MCF 10A (cell line): ENCODE data around the gene CECR2. TPM values are rescaled to one million over a fixed set of nuclear protein-coding genes. Genes with fewer than 3 reads are reported as not detected.

Experiments
- BruUV-seq: library from RNA; stranded (reverse); fragments of 400-500 nt; replicated peaks from 2 replicates; lab custom pipeline; 2021; lab: Mats Ljungman, UMichigan
- CTCF ChIA-PET: fragments of 300-600 bp; sonication (Branson Sonifier 250); formaldehyde crosslinking; extraction: SDS; loops from one replicate; lab custom pipeline; 2021; ENCODE audit warnings: antibody characterized with exemption, inconsistent platforms; lab: Yijun Ruan, JAX
- POLR2A ChIA-PET: fragments of 300-600, 350-650 bp; sonication (Branson Sonifier 250); formaldehyde crosslinking; extraction: SDS; loops from one replicate; lab custom pipeline; 2020; ENCODE audit warnings: antibody characterized with exemption, inconsistent platforms; lab: Yijun Ruan, JAX
- DNase-seq: peaks from one replicate; pipeline ENCODE4 v3.0.0-alpha.2; 2018; ENCODE audit not compliant: unreplicated experiment
- H3K27ac Mint-ChIP-seq: one replicate; pipeline ENCODE4 v1.8.0; 2022; ENCODE audit warnings: mild to moderate bottlenecking, low read depth, mixed read lengths; ENCODE audit not compliant: unreplicated experiment
- H3K27me3 Mint-ChIP-seq: one replicate; pipeline ENCODE4 v1.8.0; 2022; ENCODE audit warnings: mixed read lengths; ENCODE audit not compliant: insufficient read depth, unreplicated experiment
- H3K36me3 Mint-ChIP-seq: one replicate; pipeline ENCODE4 v1.8.0; 2022; ENCODE audit warnings: mild to moderate bottlenecking, moderate library complexity, mixed read lengths; ENCODE audit not compliant: insufficient read depth, unreplicated experiment
- H3K4me1 Mint-ChIP-seq: one replicate; pipeline ENCODE4 v1.8.0; 2022; ENCODE audit warnings: mixed read lengths; ENCODE audit not compliant: insufficient read depth, unreplicated experiment
- H3K4me3 Mint-ChIP-seq: one replicate; pipeline ENCODE4 v1.8.0; 2022; ENCODE audit warnings: mild to moderate bottlenecking, moderate library complexity, mixed read lengths; ENCODE audit not compliant: unreplicated experiment
- H3K9me3 Mint-ChIP-seq: one replicate; pipeline ENCODE4 v1.8.0; 2022; ENCODE audit warnings: mixed read lengths; ENCODE audit not compliant: unreplicated experiment
- CTCF ChIP-seq: fragments of 200-600 bp; IDR thresholded peaks from one replicate; pipeline ENCODE4 v1.8.0; 2022; ENCODE audit warnings: antibody characterized with exemption, mild to moderate bottlenecking; ENCODE audit not compliant: unreplicated experiment
- intact Hi-C: fragments of 100-400 bp; cut with micrococcal nuclease; formaldehyde crosslinking; loops from 2 replicates; pipeline ENCODE4 v1.14.1; 2022
- total RNA-seq: library from RNA; stranded (reverse); gene quantifications from 2 replicates; pipeline ENCODE4 v1.2.3, GENCODE V29; 2022

CECR2 gene
- total RNA-seq, 1 experiment from 2014 or later = not detected

GRCh38 chr22:17411213-17411612 lies 42.0 kb downstream of the CECR2 start:
- H3K27ac Mint-ChIP-seq = no peak overlapping the region
- no peaks in the 10 kb centered on the region for H3K27me3 Mint-ChIP-seq
- no TSS peak for BruUV-seq
- POLR2A ChIA-PET = no interaction called here
- CTCF ChIA-PET = interaction anchor here (0.6 kb wide), 1 partner anchor 197 kb away, joined by 5 read pairs; no protein-coding TSS in a partner anchor
- intact Hi-C loops = no loop called here
- H3K36me3 Mint-ChIP-seq = no peaks in the 10 kb centered on the region
- no peak for TF ChIP-seq CTCF
- no peak overlapping the region for H3K4me3 Mint-ChIP-seq
- H3K4me1 Mint-ChIP-seq = no peaks in the 10 kb centered on the region
- no peaks in the 10 kb centered on the region for H3K9me3 Mint-ChIP-seq
- no peak for DNase-seq

GRCh38 chr22:17412232-17412631 lies 43.0 kb downstream of the CECR2 start:
- Mint-ChIP-seq H3K36me3 (no peaks in the 10 kb centered on the region), H3K27me3 (no peaks in the 10 kb centered on the region), H3K9me3 (no peaks in the 10 kb centered on the region), H3K4me1 (no peaks in the 10 kb centered on the region), H3K4me3 (no peak overlapping the region), H3K27ac (no peak overlapping the region)
- ChIA-PET POLR2A (no interaction called here), CTCF (interaction anchor here (0.6 kb wide), 1 partner anchor 17 kb away, joined by 3 read pairs; no protein-coding TSS in a partner anchor)
- TF ChIP-seq CTCF = no peak
- no TSS peak for BruUV-seq
- no peak for DNase-seq
- intact Hi-C loops = no loop called here

- BruUV-seq = no TSS peak
- DNase-seq = no peak
- TF ChIP-seq CTCF = no peak
- Mint-ChIP-seq H3K4me1 (no peaks in the 10 kb centered on the region), H3K27ac (no peak overlapping the region), H3K4me3 (no peak overlapping the region), H3K36me3 (no peaks in the 10 kb centered on the region), H3K9me3 (no peaks in the 10 kb centered on the region), H3K27me3 (no peaks in the 10 kb centered on the region)
- POLR2A ChIA-PET = interaction anchor here (0.6 kb wide), 1 partner anchor 1282 kb away, joined by 3 read pairs; no protein-coding TSS in a partner anchor
- intact Hi-C loops = no loop called here
- CTCF ChIA-PET = interaction anchor here (0.7 to 1.1 kb wide), 2 partner anchors 12 to 255 kb away, joined by 4 read pairs; no protein-coding TSS in a partner anchor
These were observed 49.6 kb downstream of the CECR2 start for GRCh38 chr22:17418890-17419324.

GRCh38 chr22:17419348-17419747 lies 50.1 kb downstream of the CECR2 start:
- no peak for DNase-seq
- Mint-ChIP-seq H3K4me3 (no peak overlapping the region), H3K4me1 (no peaks in the 10 kb centered on the region), H3K36me3 (no peaks in the 10 kb centered on the region), H3K9me3 (no peaks in the 10 kb centered on the region), H3K27ac (no peak overlapping the region), H3K27me3 (no peaks in the 10 kb centered on the region)
- intact Hi-C loops = no loop called here
- no TSS peak for BruUV-seq
- no peak for TF ChIP-seq CTCF
- ChIA-PET POLR2A (interaction anchor here (0.6 to 0.8 kb wide), 2 partner anchors 36 to 1282 kb away, joined by 3 read pairs; no protein-coding TSS in a partner anchor), CTCF (interaction anchor here (0.7 to 1.1 kb wide), 3 partner anchors 12 to 256 kb away, joined by 3 to 4 read pairs (median 4); no protein-coding TSS in a partner anchor)
